Adipose tissue (tissue), 3 donors: ENCODE results near the gene TESK2. TPM values are rescaled to one million over a fixed set of nuclear protein-coding genes. Genes with fewer than 3 reads are reported as not detected.
"Not testable (repeated sequence)": the region's sequence is repeated elsewhere in the genome, so short reads cannot be mapped to it uniquely, and the experiment has no call there.

Experiments
- H3K27ac ChIP-seq: one replicate; pipeline ENCODE4 v1.5.1; 2013; ENCODE audit warnings: low read depth, low read length
- WGBS, 3 donors: extraction: QIAGEN DNeasy Blood & Tissue Kit; methylation state at CpG; one replicate each; pipeline ENCODE4 v1.1.7; 2013; 5-methylcytosine and 5-hydroxymethylcytosine counted together
- polyA plus RNA-seq, 3 donors: library from polyadenylated mRNA; stranded (reverse); fragments of 200-250 nt; gene quantifications; one replicate each; pipeline ENCODE4 v1.2.3, GENCODE V29; 2013
- donor health status: healthy with polysubstance abuse.
- donor health status: Bipolar disorder and iron deficiency.
- donor health status: healthy.

The TESK2 gene
- polyA plus RNA-seq, 3 donors = 2.1 to 3.8 (median 3.8) TPM

DNA sequence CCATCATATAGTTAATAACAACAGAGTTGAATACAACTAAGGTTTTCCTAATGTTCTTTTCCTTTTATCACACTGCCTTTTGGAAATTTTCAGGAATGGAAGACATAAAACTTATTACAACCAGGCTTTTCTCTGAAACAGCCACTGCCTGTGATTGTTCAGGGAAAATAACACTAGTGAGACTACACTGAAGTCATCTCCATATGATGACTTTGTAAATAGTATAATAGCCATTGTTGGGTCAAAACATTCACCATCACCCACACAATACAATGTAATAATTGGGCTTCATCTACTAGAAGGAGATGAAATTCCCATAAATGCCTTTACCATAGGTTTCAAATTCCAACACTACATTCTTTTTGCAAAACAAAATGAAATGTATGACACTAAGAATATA is 5.0 kb downstream of the TESK2 start:
- no peak overlapping the region for H3K27ac ChIP-seq

DNA sequence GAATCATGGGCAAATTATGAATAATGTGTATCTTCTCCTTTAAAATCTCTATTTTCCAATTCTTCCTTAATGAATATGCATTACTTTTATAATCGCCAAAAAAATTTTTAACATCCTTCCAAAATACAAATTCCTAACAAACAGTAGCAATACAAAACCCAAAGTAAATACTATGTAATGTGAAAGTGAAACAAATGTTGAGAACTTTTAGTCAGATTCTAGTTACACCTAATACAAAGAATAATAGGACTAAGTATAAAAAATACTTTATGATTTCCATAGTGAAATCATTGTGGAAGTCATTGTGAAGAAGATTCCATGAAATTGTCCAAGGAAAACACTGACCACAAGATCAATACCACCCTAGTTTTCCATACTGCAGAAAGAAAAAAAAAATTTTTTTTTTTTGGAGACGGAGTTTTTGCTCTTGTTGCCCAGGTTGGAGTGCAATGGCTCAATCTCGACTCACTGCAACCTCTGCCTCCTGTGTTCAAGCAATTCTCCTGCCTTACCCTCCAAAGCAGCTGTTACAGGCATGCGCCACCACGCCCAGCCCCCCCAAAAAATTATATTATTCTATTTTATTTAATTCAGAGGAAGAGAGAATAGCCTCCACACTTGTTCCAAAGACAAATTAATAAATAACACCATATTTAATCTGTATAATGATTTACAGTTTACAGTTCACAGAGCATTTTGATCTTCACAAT is 11.8 kb downstream of the TESK2 start:
- WGBS, 3 donors = 77 to 82% (median 81%) methylated on average over 5 of the region's 5 CpGs
- H3K27ac ChIP-seq = no peak overlapping the region

GRCh38 chr1:45478121-45478814 is 12.7 kb downstream of the TESK2 start:
- H3K27ac ChIP-seq = no peak overlapping the region
- 82 to 90% (median 85%) methylated on average over 4 of the region's 4 CpGs for WGBS, 3 donors

DNA sequence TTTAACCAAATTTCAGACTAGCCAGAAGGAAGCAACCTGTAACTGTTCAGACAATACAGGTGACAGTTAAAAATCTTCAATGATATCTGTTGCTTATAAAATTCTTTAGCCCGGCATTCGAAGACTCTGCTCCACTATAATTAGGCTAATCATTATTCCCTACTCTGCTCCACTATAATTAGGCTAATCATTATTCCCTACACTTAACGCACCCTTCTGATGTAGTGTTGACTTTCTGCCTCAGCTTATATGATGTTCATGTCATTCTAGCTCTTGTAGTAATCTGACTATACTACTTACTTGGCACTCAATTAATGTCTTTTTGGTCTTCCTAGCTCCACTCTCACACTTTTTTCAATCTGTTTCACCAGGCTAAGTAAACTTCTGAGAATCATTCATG is 13.3 kb downstream of the TESK2 start:
- WGBS, 3 donors = 82 to 100% (median 98%) methylated on average over 3 of the region's 3 CpGs

DNA sequence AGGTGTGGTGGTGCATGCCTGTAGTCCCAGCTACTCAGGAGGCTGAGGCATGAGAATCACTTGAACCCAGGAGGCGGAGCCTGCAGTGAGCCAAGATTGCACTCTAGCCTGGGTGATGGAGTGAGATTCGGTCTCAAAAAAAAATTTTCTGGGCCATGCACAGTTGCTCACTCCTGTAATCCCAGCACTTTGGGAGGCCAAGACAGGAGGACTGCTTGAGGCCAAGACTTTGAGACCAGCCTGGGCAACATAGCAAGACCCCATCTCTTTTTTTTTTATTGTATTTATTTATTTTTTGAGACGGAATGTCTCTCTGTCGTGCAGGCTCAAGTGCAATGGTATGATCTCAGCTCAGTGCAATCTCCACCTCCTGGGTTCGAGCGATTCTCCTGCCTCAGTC is 16.8 kb downstream of the TESK2 start:
- 94 to 98% (median 98%) methylated on average over 6 of the region's 6 CpGs for WGBS, 3 donors
- H3K27ac ChIP-seq = not testable (repeated sequence)

More for the DNA sequence above, 13.3 kb downstream of the TESK2 start:
- H3K27ac ChIP-seq = no peak overlapping the region

DNA sequence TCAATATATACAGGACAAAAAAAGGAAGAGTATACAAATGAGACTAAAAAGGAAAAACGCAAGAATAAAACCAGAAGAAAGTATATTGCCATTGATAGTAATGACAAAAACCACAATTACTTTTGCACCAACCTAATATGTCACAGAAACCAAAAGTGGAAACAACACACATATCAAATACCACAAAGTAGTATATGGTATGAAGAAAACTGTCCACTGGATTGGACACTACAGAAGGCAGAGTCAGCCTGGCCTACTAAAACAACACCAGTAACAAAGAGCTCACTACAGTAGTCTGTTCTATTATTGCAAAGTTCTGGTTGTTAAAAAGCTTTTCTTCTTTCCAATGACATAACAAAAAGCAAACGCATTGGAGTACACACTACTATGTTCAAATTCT is 17.7 kb downstream of the TESK2 start:
- WGBS, 3 donors = 87 to 96% (median 92%) methylated on average over 2 of the region's 2 CpGs
- no peak overlapping the region for H3K27ac ChIP-seq

DNA sequence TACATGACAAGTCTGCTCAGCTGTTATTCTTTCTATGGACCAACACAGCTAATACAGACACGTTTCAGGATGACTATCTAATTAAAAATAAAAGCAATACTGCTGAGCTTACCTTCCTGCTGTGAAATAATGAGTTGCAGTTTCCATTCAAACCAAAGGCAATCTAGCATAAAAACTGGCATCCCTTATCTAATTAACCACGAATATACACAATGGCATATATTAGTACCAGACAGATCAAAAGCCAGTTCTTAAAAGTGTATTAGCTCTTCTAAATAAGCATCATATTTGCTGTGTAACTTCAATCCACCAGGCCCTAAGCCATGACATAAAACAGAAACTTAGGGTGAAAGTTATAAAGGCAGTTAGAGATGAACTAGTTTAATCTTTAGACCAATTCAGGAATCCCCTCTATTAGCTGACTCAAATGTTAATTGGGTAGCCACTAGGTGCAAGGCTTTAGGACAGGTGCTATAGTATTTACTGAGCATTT is 20.6 kb downstream of the TESK2 start:
- 49 to 68% (median 60%) methylated on average over 2 of the region's 2 CpGs for WGBS, 3 donors
- H3K27ac ChIP-seq = no peak overlapping the region

GRCh38 chr1:45467353-45467752 is 23.6 kb downstream of the TESK2 start:
- not testable (repeated sequence) for H3K27ac ChIP-seq
- WGBS, 3 donors = 92 to 94% (median 93%) methylated on average over 9 of the region's 9 CpGs

DNA sequence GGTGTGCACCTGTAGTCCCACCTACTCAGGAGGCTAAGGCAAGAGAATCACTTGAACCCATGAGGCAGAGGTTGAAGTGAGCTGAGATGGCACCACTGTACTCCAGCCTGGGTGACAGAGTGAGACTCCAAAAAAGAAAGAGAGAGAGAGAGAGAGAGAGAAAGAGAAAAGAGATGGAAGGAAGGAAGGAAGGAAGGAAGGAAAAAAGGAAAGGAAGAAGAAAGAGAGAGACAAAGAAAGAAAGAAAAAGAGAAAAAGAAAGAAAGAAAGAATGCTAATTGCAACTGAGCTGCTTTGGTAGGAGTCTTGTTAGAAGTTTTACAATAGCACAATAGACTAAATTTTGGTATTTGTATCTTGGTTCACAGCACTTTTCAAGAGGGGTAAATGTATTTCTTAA is 25.7 kb downstream of the TESK2 start:
- no peak overlapping the region for H3K27ac ChIP-seq

DNA sequence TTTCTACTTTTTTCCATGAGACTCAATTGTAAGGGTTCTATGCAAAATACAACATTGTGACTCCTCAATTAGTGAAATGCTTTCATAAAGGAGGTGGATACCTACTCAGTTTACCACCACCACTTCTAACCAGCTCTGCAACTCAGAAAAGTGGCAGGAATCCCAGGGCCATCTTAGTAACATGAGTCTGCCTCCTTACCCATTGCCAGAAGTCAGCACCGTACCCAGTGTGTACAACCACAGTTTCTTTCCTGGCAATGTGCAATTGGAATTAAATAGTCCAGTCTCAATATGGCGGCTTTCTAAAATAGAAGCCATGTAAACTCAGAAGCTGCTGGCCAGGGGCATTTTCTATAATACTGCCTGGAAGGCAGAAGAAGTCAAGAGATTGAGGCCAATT is 32.1 kb downstream of the TESK2 start:
- 94 to 100% (median 98%) methylated on average over 2 of the region's 2 CpGs for whole genome bisulfite sequencing, 3 donors
- H3K27ac ChIP-seq = no peak overlapping the region

- H3K27ac ChIP-seq = no peak overlapping the region
Observed at GRCh38 chr1:45456531-45456930, 34.4 kb downstream of the TESK2 start.

DNA sequence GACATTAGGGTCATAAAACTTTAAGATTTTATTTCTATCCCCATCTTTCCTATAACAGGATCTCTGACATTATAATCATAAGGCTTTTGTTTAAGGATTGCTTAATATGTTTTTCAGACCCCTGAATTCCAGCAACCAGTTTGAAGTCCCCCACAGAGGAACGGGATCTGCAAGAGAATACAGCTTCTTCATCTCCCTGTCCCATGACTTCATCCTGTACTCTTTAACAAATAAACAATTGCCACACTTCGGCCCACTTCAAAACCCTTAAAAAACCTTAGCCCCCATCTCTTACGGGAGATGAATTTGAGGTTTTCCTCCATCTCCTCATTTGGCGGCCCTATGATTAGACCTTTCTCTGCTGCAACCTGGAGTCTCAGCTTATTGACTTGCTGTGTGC is 35.8 kb downstream of the TESK2 start:
- WGBS, 3 donors = 89 to 91% (median 90%) methylated on average over 4 of the region's 4 CpGs
- H3K27ac ChIP-seq = no peak overlapping the region

DNA sequence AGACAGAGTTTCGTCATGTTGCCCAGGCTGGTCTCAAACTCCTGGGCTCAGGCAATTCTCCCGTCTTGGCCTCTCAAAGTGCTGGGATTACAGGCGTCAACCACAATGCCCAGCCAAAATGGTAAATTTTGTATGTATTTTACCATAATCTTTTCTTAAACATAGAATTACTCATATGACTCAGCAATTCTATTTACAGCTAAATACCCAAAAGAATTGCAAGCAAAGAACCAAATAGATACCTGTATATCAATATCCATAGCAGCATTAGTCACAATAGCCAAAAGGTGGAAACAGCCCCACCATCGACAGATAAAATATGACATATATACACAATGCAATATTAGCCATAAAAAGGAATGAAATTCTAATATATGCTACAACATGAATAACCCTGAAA is 36.5 kb downstream of the TESK2 start:
- WGBS, 3 donors = 93 to 94% (median 93%) methylated on average over 4 of the region's 4 CpGs

GRCh38 chr1:45452503-45452902 is 38.5 kb downstream of the TESK2 start:
- WGBS, 3 donors = 88 to 95% (median 94%) methylated on average over 3 of the region's 3 CpGs
- H3K27ac ChIP-seq = no peak overlapping the region

More for the DNA sequence above, 36.5 kb downstream of the TESK2 start:
- H3K27ac ChIP-seq = no peak overlapping the region

DNA sequence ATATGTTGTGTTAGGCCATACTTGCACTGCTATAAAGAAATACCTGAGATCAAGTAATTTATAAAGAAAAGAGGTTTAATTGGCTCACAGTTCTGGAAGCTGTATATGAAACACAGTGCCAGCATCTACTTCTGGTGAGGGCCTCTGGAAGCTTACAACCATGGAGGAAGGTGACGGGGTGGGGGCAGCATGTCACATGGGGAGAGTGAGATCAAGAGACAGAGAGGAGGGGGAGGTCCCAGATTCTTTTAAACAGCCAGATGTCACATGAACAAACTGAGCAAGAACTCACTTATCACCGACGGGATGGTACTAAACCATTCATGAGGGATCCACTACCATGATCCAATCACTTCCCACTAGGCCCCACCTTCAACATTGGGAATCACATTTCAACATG is 42.6 kb downstream of the TESK2 start:
- no peak overlapping the region for H3K27ac ChIP-seq
- WGBS, 3 donors = 97 to 99% (median 97%) methylated on average over 3 of the region's 3 CpGs

DNA sequence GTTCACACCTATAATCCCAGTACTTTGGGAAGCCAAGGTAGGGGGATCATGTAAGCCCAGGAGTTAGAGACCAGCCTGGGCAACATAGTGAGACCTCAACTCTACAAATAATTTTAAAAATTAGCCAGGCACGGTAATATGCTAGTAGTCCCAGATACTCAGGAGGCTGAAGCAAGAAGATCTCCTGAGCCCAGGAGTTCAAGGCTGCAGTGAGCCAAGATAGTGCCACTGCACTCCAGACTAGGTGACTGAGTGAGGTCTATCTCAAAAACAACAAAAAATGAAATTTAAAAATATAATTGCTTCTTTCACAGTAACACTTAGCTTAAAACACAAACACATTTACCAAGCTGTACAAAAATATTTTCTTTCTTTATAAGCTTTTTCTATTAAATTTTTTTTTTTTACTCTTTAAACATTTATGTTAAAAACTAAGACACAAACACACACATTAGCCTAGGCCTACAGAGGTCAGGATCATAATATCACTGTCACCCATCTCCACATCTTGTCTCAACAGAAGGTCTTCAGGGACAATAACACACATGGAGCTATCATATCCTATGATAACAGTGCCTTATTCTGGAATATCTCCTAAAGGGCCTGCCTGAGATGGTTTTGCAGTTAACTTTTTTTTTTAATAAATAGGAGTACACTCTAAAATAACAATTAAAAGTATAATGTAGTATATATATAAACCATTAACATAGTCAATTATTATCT is 43.9 kb downstream of the TESK2 start:
- H3K27ac ChIP-seq = no peak overlapping the region
- WGBS, 3 donors = 56 to 93% (median 93%) methylated on average over 1 of the region's 1 CpG

- H3K27ac ChIP-seq = no peak overlapping the region
- WGBS, 3 donors = 46 to 98% (median 93%) methylated on average over 1 of the region's 1 CpG
Observed at GRCh38 chr1:45446530-45446929, 44.4 kb downstream of the TESK2 start.

DNA sequence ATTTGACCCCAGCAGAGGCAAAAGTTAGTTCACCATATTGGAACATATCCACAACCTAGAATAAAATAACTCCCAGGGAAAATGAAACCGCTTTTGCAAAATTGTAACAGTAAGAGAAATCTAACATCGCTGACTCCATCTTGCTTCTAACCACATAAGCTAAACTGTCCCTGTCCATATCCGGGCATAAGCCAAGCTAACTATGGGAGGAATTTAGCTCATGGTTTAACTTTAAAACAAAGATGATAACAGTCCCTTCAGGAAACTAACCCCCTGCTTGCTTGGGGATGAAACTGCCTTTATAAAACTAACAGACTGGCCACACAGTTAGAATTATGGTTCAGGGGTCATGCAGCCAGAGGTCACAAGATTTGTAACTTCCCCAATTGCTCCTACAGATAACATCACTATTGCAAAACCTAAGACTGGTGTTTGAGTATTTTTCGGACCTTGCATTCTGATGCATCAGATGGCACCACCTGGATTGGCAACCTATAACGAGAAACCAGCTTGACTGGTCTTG is 46.3 kb downstream of the TESK2 start:
- H3K27ac ChIP-seq = no peak overlapping the region
- WGBS, 3 donors = 92 to 95% (median 94%) methylated on average over 5 of the region's 5 CpGs
